GM12873 (cell line): ENCODE results near the gene PRIM2.

Experiments used
- CTCF ChIP-seq: IDR thresholded peaks from 2 replicates; pipeline ENCODE4 v1.5.1; 2012; ENCODE audit warnings: low read depth, mild to moderate bottlenecking, moderate library complexity, low read length, control low read depth; ENCODE audit not compliant: insufficient read depth; ENCODE audit errors: missing control alignments

The PRIM2 gene

DNA sequence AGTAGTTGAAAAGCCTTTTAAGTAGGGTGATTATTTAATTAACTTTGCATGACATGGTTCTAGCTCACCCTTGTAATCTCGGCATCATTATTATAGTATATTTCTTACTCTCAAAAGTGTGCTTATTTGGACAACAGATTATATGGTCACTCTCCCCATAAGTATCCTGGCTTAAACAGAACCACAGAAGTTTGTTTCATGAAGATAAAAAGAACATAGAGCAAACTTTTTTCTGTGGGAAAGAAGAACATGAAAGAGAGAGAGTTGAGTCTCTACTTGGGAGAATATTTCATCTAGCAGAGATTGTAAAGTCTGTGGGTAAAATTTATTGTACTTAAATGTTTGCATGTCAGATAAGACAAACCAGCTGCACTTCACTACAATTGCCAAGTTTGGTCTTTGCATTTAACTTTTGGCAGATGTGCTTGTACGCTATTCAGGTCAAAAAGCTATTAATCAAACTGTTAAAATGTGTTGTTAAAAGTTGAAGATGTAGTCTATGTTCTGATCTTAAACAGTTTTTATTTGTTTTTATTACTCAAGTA lies 33.4 kb upstream of the PRIM2 start:
- TF ChIP-seq CTCF, result no peak

DNA sequence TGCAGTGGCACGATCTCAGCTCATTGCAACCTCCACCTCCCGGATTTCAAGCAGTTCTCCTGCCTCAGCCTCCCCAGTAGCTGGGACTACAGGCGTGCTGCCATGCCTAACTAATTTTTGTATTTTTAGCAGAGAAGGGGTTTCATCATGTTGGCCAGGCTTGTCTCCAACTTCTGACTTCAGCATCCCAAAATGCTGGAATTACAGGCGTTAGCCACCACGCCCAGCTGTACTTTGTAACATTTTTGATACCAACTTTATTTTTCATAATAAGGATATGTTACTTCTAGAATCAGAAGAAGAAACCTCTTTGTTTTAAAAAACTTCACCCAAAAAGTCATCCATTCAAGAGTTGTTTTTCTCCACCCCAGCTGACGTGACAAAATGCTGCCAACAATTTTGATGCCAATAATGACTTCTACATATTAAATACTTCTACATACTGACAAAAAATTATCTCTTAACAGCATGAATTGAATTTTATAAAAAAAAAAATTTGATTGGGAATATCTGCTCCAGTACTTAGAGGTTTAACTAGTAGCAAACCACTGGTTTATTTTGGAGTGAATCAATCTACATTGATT lies 22.5 kb upstream of the PRIM2 start:
- no peak for TF ChIP-seq CTCF

DNA sequence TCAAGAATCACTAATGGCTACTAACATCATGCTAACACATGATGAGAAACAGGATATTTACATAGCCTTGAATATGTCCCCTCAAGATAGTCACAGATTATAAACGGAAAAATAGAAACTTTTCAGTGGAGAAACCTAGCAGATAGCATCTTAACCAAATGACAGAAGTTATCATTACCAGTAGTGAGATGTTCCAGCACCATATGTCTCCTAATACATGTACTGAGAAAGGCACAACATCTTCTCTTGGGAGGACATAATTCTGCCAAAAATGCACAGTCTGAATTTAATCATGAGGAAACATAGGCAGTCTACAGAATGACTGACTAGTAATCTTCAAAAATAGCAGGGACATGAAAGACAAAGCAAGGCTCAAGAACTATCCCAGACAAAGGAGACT lies 19.9 kb upstream of the PRIM2 start:
- TF ChIP-seq CTCF, result no peak

DNA sequence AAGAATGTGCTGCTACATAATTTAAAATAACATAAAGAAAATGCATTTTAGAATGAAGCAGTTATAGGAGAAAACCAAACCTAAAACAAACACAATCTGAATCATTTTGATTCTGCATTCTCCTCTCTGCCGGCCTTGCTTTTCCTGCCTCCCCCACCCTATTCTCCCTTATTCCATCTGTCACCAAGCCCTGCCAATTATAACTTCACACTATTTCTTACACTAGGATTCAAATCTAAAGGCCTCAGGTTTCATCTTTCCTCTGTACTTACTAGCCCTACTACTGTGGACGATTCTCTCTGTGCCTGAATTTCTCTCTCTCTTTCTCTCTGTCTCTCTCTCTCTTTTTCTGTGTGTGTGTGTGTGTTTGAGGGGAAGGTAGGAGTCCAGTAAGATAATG lies 18.7 kb upstream of the PRIM2 start:
- TF ChIP-seq CTCF, result no peak

DNA sequence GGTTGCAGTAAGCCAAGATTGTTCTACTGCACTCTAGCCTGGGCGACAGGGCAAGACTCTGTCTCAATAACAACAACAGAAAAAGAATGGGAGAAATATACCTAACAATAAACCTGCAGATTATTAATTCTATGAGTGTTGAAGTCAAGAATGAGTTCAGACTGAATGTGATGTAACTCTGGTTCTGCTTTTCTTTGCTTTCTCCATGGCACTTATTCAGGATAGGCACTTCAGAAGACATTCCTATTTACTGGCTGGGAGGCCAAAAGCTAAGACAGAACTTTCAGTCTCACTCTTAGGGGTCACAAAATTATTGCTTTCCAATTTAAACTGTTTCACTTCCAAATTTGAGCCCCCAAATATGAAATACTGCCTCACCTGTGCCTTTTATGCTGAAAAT lies 15.7 kb upstream of the PRIM2 start:
- no peak for TF ChIP-seq CTCF

- no peak for TF ChIP-seq CTCF
Measured at GRCh38 chr6:57302477-57302876, 15.0 kb upstream of the PRIM2 start.

GRCh38 chr6:57303931-57304681 lies 13.3 kb upstream of the PRIM2 start:
- no peak for TF ChIP-seq CTCF
